HepG2 (cell line): ENCODE measurements around the gene FRMD4A. TPM values are rescaled to one million over a fixed set of nuclear protein-coding genes. Genes with fewer than 3 reads are reported as not detected.

Source experiments
- ATAC-seq: fragments of 200-7000 bp; cut with Tn5 transposase; 3 replicates; pipeline ENCODE4 v1.9.1; 2020; ENCODE audit warnings: mild to moderate bottlenecking, moderate library complexity
- BruUV-seq: library from RNA; stranded (reverse); fragments of 400-500 nt; replicated peaks from 2 replicates; lab custom pipeline; 2021; lab: Mats Ljungman, UMichigan
- CTCF ChIA-PET: fragments of 300-600 bp; formaldehyde crosslinking; extraction: SDS; loops from one replicate; lab custom pipeline; 2021; ENCODE audit warnings: low total read pairs, inconsistent platforms, low intra/inter-chr PET ratio; lab: Yijun Ruan, JAX
- POLR2A ChIA-PET: fragments of 350-600 bp; sonication (Branson Sonifier 250); formaldehyde crosslinking; loops from one replicate; lab custom pipeline; 2020; ENCODE audit warnings: antibody characterized with exemption, inconsistent platforms; lab: Yijun Ruan, JAX
- DNase-seq: peaks from one replicate; pipeline ENCODE4 v3.0.0-alpha.2; 2015; ENCODE audit warnings: low spot score
- FAIRE-seq: peaks from 3 replicates; lab custom pipeline; 2011; peaks lifted over from hg19 to GRCh38; lab: Jason Lieb, UNC
- H2AFZ ChIP-seq: one replicate; pipeline ENCODE4 v1.6.1; 2011; ENCODE audit warnings: low read length, inconsistent platforms
- H3K27ac ChIP-seq: fragments of 300-600 bp; 3 replicates; pipeline ENCODE4 v1.8.0; 2011; ENCODE audit warnings: mixed run types, mild to moderate bottlenecking, mixed read lengths, low read length, inconsistent platforms; ENCODE audit not compliant: insufficient read depth; ENCODE audit errors: extremely low read length
- H3K27me3 ChIP-seq, 2 experiments: fragments of 200-600 bp in 1 of 2; 2 replicates in 1 of 2; 3 replicates in 1 of 2; pipeline versions ENCODE4 v1.6.0 to v1.8.0; 2011; ENCODE audit warnings: low read length in 2 of 2, mild to moderate bottlenecking in 2 of 2, moderate library complexity in 2 of 2, inconsistent platforms in 1 of 2; ENCODE audit not compliant: insufficient read depth in 2 of 2, control insufficient read depth in 1 of 2
- H3K36me3 ChIP-seq, 2 experiments: fragments of 200-600 bp in 1 of 2; replicated peaks in 1 of 2; 2 replicates in 1 of 2; 3 replicates in 1 of 2; pipeline versions ENCODE4 v1.5.1 to v1.8.0; 2011; ENCODE audit warnings: low read length in 2 of 2, inconsistent platforms in 1 of 2; ENCODE audit not compliant: insufficient read depth in 2 of 2, control insufficient read depth in 1 of 2
- H3K4me1 ChIP-seq: 2 replicates; pipeline ENCODE4 v1.5.1; 2012; ENCODE audit warnings: low read length, inconsistent platforms; ENCODE audit not compliant: insufficient read depth
- H3K4me2 ChIP-seq: 2 replicates; pipeline ENCODE4 v1.6.0; 2011; ENCODE audit warnings: low read depth, low read length, inconsistent platforms
- H3K4me3 ChIP-seq, 3 experiments: fragments of 200-600 bp in 1 of 3; sonication (generic), shearing (Covaris generic) in 1 of 3; replicated peaks in 1 of 3; 2 replicates each; pipeline ENCODE4 v1.5.1; 2011 to 2016; ENCODE audit warnings: low read length in 3 of 3, inconsistent platforms in 2 of 3, low read depth in 2 of 3, mild to moderate bottlenecking in 2 of 3, control low read depth in 1 of 3, mixed read lengths in 1 of 3; ENCODE audit not compliant: insufficient read depth in 1 of 3
- H3K79me2 ChIP-seq: one replicate; pipeline ENCODE4 v1.6.1; 2011; ENCODE audit warnings: low read length, inconsistent platforms; ENCODE audit not compliant: insufficient read depth
- H3K9ac ChIP-seq: 2 replicates; pipeline ENCODE4 v1.6.0; 2011; ENCODE audit warnings: mild to moderate bottlenecking, low read depth, low read length, inconsistent platforms; ENCODE audit not compliant: insufficient read depth
- H3K9me3 ChIP-seq: 2 replicates; pipeline ENCODE4 v1.5.1; 2012; ENCODE audit warnings: mild to moderate bottlenecking, low read length
- H4K20me1 ChIP-seq: 2 replicates; pipeline ENCODE4 v1.6.0; 2011; ENCODE audit warnings: inconsistent platforms, mild to moderate bottlenecking, low read length, moderate library complexity; ENCODE audit not compliant: insufficient read depth
- BATF2 ChIP-seq: sonication (generic); formaldehyde crosslinking; IDR thresholded peaks from 2 replicates; pipeline ENCODE4 v1.8.0; 2022; ENCODE audit warnings: mild to moderate bottlenecking, missing genetic modification reagents, moderate library complexity
- IRF9 ChIP-seq: sonication (generic); formaldehyde crosslinking; IDR thresholded peaks from 2 replicates; pipeline ENCODE4 v1.8.0; 2022; ENCODE audit warnings: missing genetic modification reagents, mild to moderate bottlenecking, borderline replicate concordance
- NCOA5 ChIP-seq: sonication (generic); formaldehyde crosslinking; IDR thresholded peaks from 2 replicates; pipeline ENCODE4 v1.4.0; 2020; ENCODE audit warnings: missing genetic modification reagents
- NR2F6 ChIP-seq, 2 experiments: IDR thresholded peaks; 2 replicates each; pipeline ENCODE4 v1.6.1; 2016; ENCODE audit warnings: antibody characterized with exemption in 1 of 2, mild to moderate bottlenecking in 1 of 2
- RELA ChIP-seq: sonication (generic); formaldehyde crosslinking; IDR thresholded peaks from 2 replicates; pipeline ENCODE4 v1.4.0; 2020; ENCODE audit warnings: missing genetic modification reagents
- SP4 ChIP-seq: sonication (generic); formaldehyde crosslinking; IDR thresholded peaks from 2 replicates; pipeline ENCODE4 v1.8.1; 2023; ENCODE audit warnings: mild to moderate bottlenecking, missing genetic modification reagents
- ZNF496 ChIP-seq: sonication (generic); formaldehyde crosslinking; IDR thresholded peaks from 2 replicates; pipeline ENCODE4 v1.8.1; 2023; ENCODE audit warnings: mild to moderate bottlenecking, moderate library complexity, missing genetic modification reagents; ENCODE audit not compliant: insufficient replicate concordance
- ZNF510 ChIP-seq: sonication (generic); formaldehyde crosslinking; IDR thresholded peaks from 2 replicates; pipeline ENCODE4 v1.4.0; 2020; ENCODE audit warnings: low read depth, mild to moderate bottlenecking, missing genetic modification reagents
- whole genome bisulfite sequencing: methylation state at CpG from one replicate; pipeline ENCODE4 v1.1.6; 2017; ENCODE audit warnings: low lambda C conversion rate; 5-methylcytosine and 5-hydroxymethylcytosine counted together
- in situ Hi-C: cut with HindIII; loops from 2 replicates; pipeline ENCODE4 v1.10.0; 2017; ENCODE audit warnings: low pct_unique_long_range_greater_than_20kb; ENCODE audit not compliant: extremely low pct_ligation_motif_present
- intact Hi-C: fragments of 100-400 bp; cut with micrococcal nuclease; formaldehyde crosslinking; loops from one replicate; pipeline ENCODE4 v1.10.0; 2022; ENCODE audit not compliant: unreplicated experiment
- polyA plus RNA-seq, 8 experiments: library from polyadenylated mRNA; depleted of rRNA in 3 of 8; stranded (reverse) in 7 of 8; unstranded in 1 of 8; fragments of >200 nt; fragmentation: Illumina TruSeq in 4 of 8; extraction: Trizol in 4 of 8; gene quantifications; 2 replicates each; pipeline versions ENCODE4 v1.2.1 to v1.2.3, GENCODE V29; 2011 to 2016; ENCODE audit warnings: low read depth in 4 of 8, missing spikeins in 1 of 8, mixed read lengths in 1 of 8; ENCODE audit not compliant: insufficient read depth in 1 of 8
- total RNA-seq, 5 experiments: library from RNA; depleted of rRNA; stranded (reverse); fragments of >200 nt; fragmentation: Illumina TruSeq; extraction: Trizol; gene quantifications; 2 replicates each; pipeline ENCODE4 v1.2.3, GENCODE V29; 2016; ENCODE audit warnings: low read depth in 1 of 5

Gene FRMD4A
- total and polyA plus RNA-seq, 2 of the 13 experiments (the other 11 are each of a cell fraction or from before 2014, with no cell fraction given): 0.09 to 0.26 TPM

- Histone ChIP-seq H3K4me2 (no peak overlapping the region), H3K27ac (no peak overlapping the region), H2AFZ (no peak overlapping the region), H4K20me1 (no peaks in the 10 kb centered on the region), H3K27me3 (peaks cover 1 to 4% of the 10 kb centered on the region in 2 experiments; a peak in 2 of 5 replicates), H3K9ac (no peak overlapping the region), H3K79me2 (no peaks in the 10 kb centered on the region), H3K4me1 (no peaks in the 10 kb centered on the region), H3K36me3 (no peaks in the 10 kb centered on the region), H3K9me3 (no peaks in the 10 kb centered on the region), H3K4me3 (no peak overlapping the region)
- intact Hi-C loops (no loop called here), in situ Hi-C loops (no loop called here)
- BruUV-seq: no TSS peak
- WGBS: 23% methylated on average over 14 of the region's 18 CpGs
- CTCF ChIA-PET: no interaction called here
- POLR2A ChIA-PET: no interaction called here
- ATAC-seq (no peak), DNase-seq (no peak), FAIRE-seq (no peak)
- TF ChIP-seq IRF9: no peak
- TF ChIP-seq NCOA5 (CRISPR knock-in tag): no peak
- no peak for TF ChIP-seq NR2F6 (IDR thresholded peaks at IDR 0.05)
- no peak for TF ChIP-seq NR2F6 (CRISPR knock-in tag; IDR thresholded peaks at IDR 0.05)
- TF ChIP-seq BATF2 (CRISPR knock-in tag): no peak
- TF ChIP-seq ZNF496 (CRISPR knock-in tag): no peak
- TF ChIP-seq ZNF510 (CRISPR knock-in tag): no peak
- no peak for TF ChIP-seq RELA (CRISPR knock-in tag)
- TF ChIP-seq SP4 (CRISPR knock-in tag): no peak
These were observed 371.0 kb downstream of the FRMD4A start for GRCh38 chr10:13959443-13960359.
